Left forelimb (tissue), 1 donor: ENCODE data around the gene POLR2L.

Experiments
- DNase-seq: peaks from one replicate; pipeline ENCODE4 v3.0.0-alpha.2; 2018; ENCODE audit warnings: low spot score

Gene POLR2L

GRCh38 chr11:810040-810567, 32.2 kb downstream of the POLR2L start:
- no peak for DNase-seq

GRCh38 chr11:809287-810039, 32.9 kb downstream of the POLR2L start, which contains the start of gene RPLP2:
RPLP2 (plus strand) TSS chr11:809967; CDS start chr11:810235, 268 bp downstream.
- peak; percentile 99 for DNase-seq

- DNase-seq = no peak
Observed at GRCh38 chr11:808427-809286, 33.7 kb downstream of the POLR2L start.

GRCh38 chr11:804599-804964, 37.7 kb downstream of the POLR2L start:
- no peak for DNase-seq

- DNase-seq = no peak
Observed at GRCh38 chr11:803770-804598, 38.3 kb downstream of the POLR2L start.

- DNase-seq = no peak
Observed at GRCh38 chr11:803467-803742, 38.9 kb downstream of the POLR2L start.

- no peak for DNase-seq
Observed at GRCh38 chr11:802693-803466, 39.4 kb downstream of the POLR2L start.

GRCh38 chr11:802018-802617, 40.2 kb downstream of the POLR2L start:
- DNase-seq = no peak

- DNase-seq = no peak
Observed at GRCh38 chr11:801097-801780, 41.1 kb downstream of the POLR2L start.

GRCh38 chr11:800473-800872, 41.9 kb downstream of the POLR2L start:
- DNase-seq = no peak

- DNase-seq = no peak
Observed at GRCh38 chr11:799641-800316, 42.5 kb downstream of the POLR2L start.

- peak; percentile 90 for DNase-seq
Observed at GRCh38 chr11:798093-798713, 44.1 kb downstream of the POLR2L start, which contains the start of gene SLC25A22. SLC25A22 (minus strand) TSS chr11:798281; CDS start chr11:795006, 3,275 bp downstream.

- peak; percentile 92 for DNase-seq
Observed at GRCh38 chr11:797296-798092, 44.8 kb downstream of the POLR2L start.

GRCh38 chr11:796565-797295, 45.6 kb downstream of the POLR2L start:
- no peak for DNase-seq

- peak; percentile 89 for DNase-seq
Observed at GRCh38 chr11:795634-796564, 46.4 kb downstream of the POLR2L start.

- no peak for DNase-seq
Observed at GRCh38 chr11:794766-795633, 47.3 kb downstream of the POLR2L start.
